H1 (cell line): ENCODE measurements around the gene MXRA7. TPM values are rescaled to one million over a fixed set of nuclear protein-coding genes. Genes with fewer than 3 reads are reported as not detected.

Experiments used
- CTCF ChIA-PET: fragments of 300-600 bp; sonication (Branson Sonifier 250); formaldehyde crosslinking; loops from one replicate; lab custom pipeline; 2021; ENCODE audit not compliant: partially characterized antibody; lab: Charles Lee
- POLR2A ChIA-PET: fragments of 300-600 bp; sonication (Branson Sonifier 250); formaldehyde crosslinking; loops from one replicate; lab custom pipeline; 2021; ENCODE audit warnings: inconsistent platforms; ENCODE audit not compliant: partially characterized antibody; lab: Charles Lee
- DNase-seq, 2 experiments: peaks; one replicate each; pipeline versions ENCODE4 v3.0.0 to v3.0.0-alpha.2; 2010 to 2022; ENCODE audit warnings: low spot score in 2 of 2, low read depth in 1 of 2, mixed read lengths in 1 of 2
- FAIRE-seq: peaks from 2 replicates; lab custom pipeline; 2011; peaks lifted over from hg19 to GRCh38; lab: Jason Lieb, UNC
- H2AFZ ChIP-seq: 2 replicates; pipeline ENCODE4 v1.8.1; 2012; ENCODE audit warnings: low read length, inconsistent platforms
- H2AK5ac ChIP-seq: 2 replicates; pipeline ENCODE4 v1.6.1; 2013; ENCODE audit warnings: low read depth, low read length
- H2BK120ac ChIP-seq: replicated peaks from 2 replicates; pipeline ENCODE3; 2013; ENCODE audit warnings: low read depth, low read length, inconsistent platforms
- H2BK12ac ChIP-seq: 2 replicates; pipeline ENCODE4 v1.6.1; 2013; ENCODE audit warnings: low read depth, low read length
- H2BK15ac ChIP-seq: 2 replicates; pipeline ENCODE4 v1.6.1; 2013; ENCODE audit warnings: low read length
- H2BK20ac ChIP-seq: 2 replicates; pipeline ENCODE4 v1.6.1; 2013; ENCODE audit warnings: low read length
- H2BK5ac ChIP-seq: 2 replicates; pipeline ENCODE4 v1.6.1; 2013; ENCODE audit warnings: low read depth, low read length
- H3K14ac ChIP-seq: 2 replicates; pipeline ENCODE4 v1.6.1; 2013; ENCODE audit warnings: inconsistent platforms; ENCODE audit not compliant: insufficient read length
- H3K18ac ChIP-seq: 2 replicates; pipeline ENCODE4 v1.6.1; 2013; ENCODE audit warnings: low read length; ENCODE audit errors: extremely low read depth
- H3K23ac ChIP-seq: 2 replicates; pipeline ENCODE4 v1.6.1; 2013; ENCODE audit warnings: inconsistent platforms; ENCODE audit not compliant: insufficient read length
- H3K23me2 ChIP-seq: 2 replicates; pipeline ENCODE4 v1.6.1; 2013; ENCODE audit warnings: low read depth, low read length
- H3K27ac ChIP-seq: 2 replicates; pipeline ENCODE4 v1.6.1; 2011; ENCODE audit warnings: low read depth, low read length, inconsistent platforms
- H3K27me3 ChIP-seq, 4 experiments: replicated peaks in 1 of 4; 1 replicate in 1 of 4; 2 replicates in 3 of 4; pipeline versions ENCODE4 v1.6.1 to v1.8.1; 2011 to 2013; ENCODE audit warnings: low read length in 3 of 4, mild to moderate bottlenecking in 3 of 4, inconsistent platforms in 2 of 4, mixed read lengths in 2 of 4, moderate library complexity in 1 of 4; ENCODE audit not compliant: control insufficient read depth in 3 of 4, insufficient read depth in 3 of 4; ENCODE audit errors: extremely low read depth in 1 of 4
- H3K36me3 ChIP-seq, 4 experiments: 2 replicates each; pipeline versions ENCODE4 v1.6.1 to v1.8.1; 2011 to 2013; ENCODE audit warnings: mild to moderate bottlenecking in 4 of 4, low read length in 3 of 4, moderate library complexity in 2 of 4, control low read depth in 1 of 4, inconsistent platforms in 1 of 4; ENCODE audit not compliant: insufficient read depth in 4 of 4, control insufficient read depth in 2 of 4
- H3K4ac ChIP-seq: replicated peaks from 2 replicates; pipeline ENCODE3; 2013; ENCODE audit warnings: low read length, low read depth, mixed read lengths, inconsistent platforms; ENCODE audit not compliant: insufficient read length
- H3K4me1 ChIP-seq, 4 experiments: replicated peaks in 1 of 4; 1 replicate in 1 of 4; 2 replicates in 3 of 4; pipeline versions ENCODE4 v1.6.1 to v1.8.1; 2011 to 2013; ENCODE audit warnings: low read length in 3 of 4, inconsistent platforms in 2 of 4, mixed read lengths in 1 of 4; ENCODE audit not compliant: insufficient read depth in 4 of 4, control insufficient read depth in 3 of 4
- H3K4me2 ChIP-seq, 2 experiments: 2 replicates each; pipeline versions ENCODE4 v1.6.1 to v1.8.1; 2011 to 2013; ENCODE audit warnings: low read depth in 2 of 2, low read length in 2 of 2, control low read depth in 1 of 2, inconsistent platforms in 1 of 2, mild to moderate bottlenecking in 1 of 2; ENCODE audit not compliant: insufficient read depth in 1 of 2
- H3K4me3 ChIP-seq, 4 experiments: fragments of 200-600, 300-600 bp in 1 of 4; sonication (generic), shearing (Covaris generic), sonication (Bioruptor Twin) in 1 of 4; 2 replicates each; pipeline versions ENCODE4 v1.5.1 to v1.8.1; 2011 to 2016; ENCODE audit warnings: low read length in 4 of 4, low read depth in 3 of 4, control low read depth in 2 of 4, inconsistent platforms in 2 of 4, mild to moderate bottlenecking in 2 of 4, mixed read lengths in 1 of 4, moderate library complexity in 1 of 4; ENCODE audit not compliant: insufficient read depth in 2 of 4; ENCODE audit errors: extremely low read depth in 1 of 4
- H3K56ac ChIP-seq: replicated peaks from 2 replicates; pipeline ENCODE3; 2013; ENCODE audit warnings: low read depth, mild to moderate bottlenecking, mixed read lengths, low read length, inconsistent platforms; ENCODE audit not compliant: insufficient read length
- H3K79me1 ChIP-seq: 2 replicates; pipeline ENCODE4 v1.6.1; 2013; ENCODE audit warnings: low read depth, low read length, control low read depth
- H3K79me2 ChIP-seq, 2 experiments: 2 replicates each; pipeline versions ENCODE4 v1.6.1 to v1.8.1; 2012 to 2013; ENCODE audit warnings: low read length in 2 of 2, mild to moderate bottlenecking in 2 of 2, inconsistent platforms in 1 of 2; ENCODE audit not compliant: insufficient read depth in 2 of 2, control insufficient read depth in 1 of 2
- H3K9ac ChIP-seq, 4 experiments: replicated peaks in 1 of 4; 1 replicate in 1 of 4; 2 replicates in 3 of 4; pipeline versions ENCODE4 v1.6.1 to v1.8.1; 2011 to 2013; ENCODE audit warnings: low read depth in 3 of 4, low read length in 3 of 4, control low read depth in 2 of 4, mild to moderate bottlenecking in 2 of 4, moderate library complexity in 2 of 4, inconsistent platforms in 1 of 4; ENCODE audit errors: extremely low read depth in 1 of 4
- H3K9me3 ChIP-seq, 2 experiments: 2 replicates each; pipeline versions ENCODE4 v1.6.1 to v1.8.1; 2012 to 2013; ENCODE audit warnings: mild to moderate bottlenecking in 2 of 2, moderate library complexity in 2 of 2, control low read depth in 1 of 2, inconsistent platforms in 1 of 2, low read depth in 1 of 2, low read length in 1 of 2, mixed read lengths in 1 of 2; ENCODE audit not compliant: insufficient read depth in 2 of 2
- H4K20me1 ChIP-seq, 2 experiments: replicated peaks in 1 of 2; 2 replicates each; pipeline versions ENCODE3 to v1.8.1; 2011 to 2013; ENCODE audit warnings: inconsistent platforms in 2 of 2, low read length in 2 of 2, mild to moderate bottlenecking in 1 of 2; ENCODE audit not compliant: insufficient read depth in 2 of 2, control insufficient read depth in 1 of 2
- H4K5ac ChIP-seq: 2 replicates; pipeline ENCODE4 v1.6.1; 2013; ENCODE audit warnings: low read length, low read depth, mixed read lengths, inconsistent platforms; ENCODE audit not compliant: insufficient read length
- H4K8ac ChIP-seq: 2 replicates; pipeline ENCODE4 v1.8.0; 2013; ENCODE audit warnings: mild to moderate bottlenecking, moderate library complexity, low read length, inconsistent platforms; ENCODE audit not compliant: insufficient read depth; ENCODE audit errors: extremely low read depth
- H4K91ac ChIP-seq: replicated peaks from 2 replicates; pipeline ENCODE3; 2013; ENCODE audit warnings: low read length, mixed read lengths, inconsistent platforms; ENCODE audit not compliant: insufficient read length
- BCL11A ChIP-seq, 2 experiments: IDR thresholded peaks; one replicate each; pipeline ENCODE4 v1.6.1; 2011; ENCODE audit warnings: low read depth in 2 of 2, low read length in 2 of 2, mild to moderate bottlenecking in 2 of 2
- CTBP2 ChIP-seq: IDR thresholded peaks from 2 replicates; pipeline ENCODE4 v1.7.0; 2011; ENCODE audit warnings: borderline replicate concordance, mild to moderate bottlenecking, moderate library complexity, mixed read lengths, low read length; ENCODE audit not compliant: insufficient read depth, insufficient read length
- EGR1 ChIP-seq: IDR thresholded peaks from 2 replicates; pipeline ENCODE4 v1.6.1; 2011; ENCODE audit warnings: low read depth, low read length, borderline replicate concordance
- FOSL1 ChIP-seq: IDR thresholded peaks from 2 replicates; pipeline ENCODE4 v1.6.1; 2011; ENCODE audit warnings: mild to moderate bottlenecking, low read depth, low read length, moderate library complexity; ENCODE audit not compliant: insufficient read depth
- GTF2F1 ChIP-seq: IDR thresholded peaks from 2 replicates; pipeline ENCODE4 v1.6.1; 2012; ENCODE audit warnings: low read depth, low read length, improper control_type of control experiment, borderline replicate concordance
- KDM1A ChIP-seq: fragments of 200-600, 300-600 bp; sonication (generic); IDR thresholded peaks from 2 replicates; pipeline ENCODE4 v1.7.1; 2016; ENCODE audit warnings: mild to moderate bottlenecking, low read length, borderline replicate concordance
- NRF1 ChIP-seq: IDR thresholded peaks from 2 replicates; pipeline ENCODE4 v1.6.1; 2011; ENCODE audit warnings: mild to moderate bottlenecking, low read depth, low read length, improper control_type of control experiment
- RBBP5 ChIP-seq: IDR thresholded peaks from 2 replicates; pipeline ENCODE4 v1.7.1; 2012; ENCODE audit warnings: low read depth, mild to moderate bottlenecking, inconsistent platforms, low read length, moderate library complexity, borderline replicate concordance
- SP1 ChIP-seq: IDR thresholded peaks from 2 replicates; pipeline ENCODE4 v1.6.1; 2011; ENCODE audit warnings: low read depth, low read length
- SRF ChIP-seq: IDR thresholded peaks from 2 replicates; pipeline ENCODE4 v1.6.1; 2011; ENCODE audit warnings: mild to moderate bottlenecking, low read depth, low read length, moderate library complexity
- TAF1 ChIP-seq: IDR thresholded peaks from 2 replicates; pipeline ENCODE4 v1.6.1; 2011; ENCODE audit warnings: mild to moderate bottlenecking, low read depth, low read length
- TAF7 ChIP-seq: optimal IDR thresholded peaks from 2 replicates; pipeline ENCODE3; 2011; ENCODE audit warnings: low read depth, mild to moderate bottlenecking, inconsistent platforms, low read length, moderate library complexity, borderline replicate concordance
- TEAD4 ChIP-seq: IDR thresholded peaks from 2 replicates; pipeline ENCODE4 v1.6.1; 2012; ENCODE audit warnings: low read depth, low read length, inconsistent platforms, mixed read lengths
- WGBS, 2 experiments: shearing (Covaris generic) in 1 of 2; methylation state at CpG; one replicate each; pipeline versions ENCODE4 v1.1.6 to v1.1.7; 2013 to 2015; ENCODE audit warnings: low lambda C conversion rate in 2 of 2, mixed read lengths in 2 of 2, inconsistent platforms in 1 of 2, low coverage in 1 of 2, missing lambda C conversion rate in 1 of 2; ENCODE audit not compliant: insufficient replicate concordance in 2 of 2, insufficient coverage in 1 of 2, insufficient read length in 1 of 2; ENCODE audit errors: extremely low coverage in 1 of 2, missing lambda C conversion rate in 1 of 2; 5-methylcytosine and 5-hydroxymethylcytosine counted together
- polyA plus RNA-seq, 7 experiments: library from polyadenylated mRNA; depleted of rRNA in 3 of 7; stranded (reverse) in 5 of 7; unstranded in 2 of 7; fragments of >200 nt in 5 of 7; fragments of 200-250 nt in 2 of 7; gene quantifications; 1 replicate in 5 of 7; 2 replicates in 1 of 7; 4 replicates in 1 of 7; pipeline versions ENCODE4 v1.2.1 to v1.2.3, GENCODE V29; 2011 to 2013; ENCODE audit warnings: missing spikeins in 2 of 7, mixed read lengths in 2 of 7
- total RNA-seq: library from RNA; stranded (reverse); fragmentation: NEBNext Ultra II Directional; extraction: Animal tissue kit (Norgen Biotek cat#: 25700); gene quantifications from 2 replicates; pipeline ENCODE4 v1.2.1, GENCODE V29; 2021

Gene MXRA7
- total and polyA plus RNA-seq, 2 of the 8 experiments (the other 6 are each of a cell fraction or from before 2014, with no cell fraction given): 17.8 to 26.6 TPM

- H3K23me2 ChIP-seq: no peaks in the 10 kb centered on the region; the same call in 1 of the 2 replicates
- no peak for DNase-seq
- H3K9me3 ChIP-seq: no peaks in the 10 kb centered on the region
- no peak overlapping the region for H2BK12ac ChIP-seq
- no peaks in the 10 kb centered on the region for H3K79me2 ChIP-seq
- no peak overlapping the region for H2BK120ac ChIP-seq
- no peaks in the 10 kb centered on the region for H3K79me1 ChIP-seq
- H3K56ac ChIP-seq: no peak overlapping the region
- H3K4ac ChIP-seq: no peak overlapping the region
- peaks cover 7 to 47% (median 31%) of the 10 kb centered on the region in 4 experiments; a peak in 7 of 8 replicates for H3K36me3 ChIP-seq
- peaks cover 0 to 4% of the 10 kb centered on the region in 2 experiments for H4K20me1 ChIP-seq
- H2BK20ac ChIP-seq: no peak overlapping the region
- H3K23ac ChIP-seq: no peak overlapping the region
- no peak overlapping the region for H3K18ac ChIP-seq
- no peaks in the 10 kb centered on the region for H3K27me3 ChIP-seq
- no peak overlapping the region for H3K4me2 ChIP-seq
- H4K8ac ChIP-seq: no peak overlapping the region
- ChIA-PET CTCF (interaction anchor here (0.9 to 10.2 kb wide), 9 partner anchors 8 to 223 kb away, joined by 3 to 155 read pairs (median 4); no protein-coding TSS in a partner anchor), POLR2A (interaction anchor here (3.2 to 3.5 kb wide), 2 partner anchors 11 to 20 kb away, joined by 15 to 19 read pairs; partner anchors contain the start of genes JMJD6, METTL23, MFSD11 and SRSF2)
- no peak overlapping the region for H4K5ac ChIP-seq
- no peak overlapping the region for H3K9ac ChIP-seq
- FAIRE-seq: no peak
- H3K14ac ChIP-seq: no peak overlapping the region
- H3K4me3 ChIP-seq: no peak overlapping the region
- no peak overlapping the region for H3K27ac ChIP-seq
- no peak overlapping the region for H2AFZ ChIP-seq
- H3K4me1 ChIP-seq: peaks cover 0 to 3% (median 2%) of the 10 kb centered on the region in 4 experiments; a peak in 4 of 7 replicates
- H4K91ac ChIP-seq: no peak overlapping the region
- H2BK15ac ChIP-seq: no peak overlapping the region
- WGBS, 2 experiments: 88% methylated on average over 13 of the region's 13 CpGs; no CpG with 5 or more reads in 1 of the 2 experiments
- H2AK5ac ChIP-seq: no peak overlapping the region
- H2BK5ac ChIP-seq: no peak overlapping the region
- no peak for TF ChIP-seq TEAD4
- no peak for TF ChIP-seq RBBP5
- TF ChIP-seq SP1: no peak
- TF ChIP-seq EGR1: no peak
- TF ChIP-seq TAF1: no peak
- no peak for TF ChIP-seq KDM1A
- TF ChIP-seq NRF1: no peak
- TF ChIP-seq CTBP2: no peak
- TF ChIP-seq GTF2F1: no peak
- TF ChIP-seq TAF7: no peak
- TF ChIP-seq BCL11A (IDR thresholded peaks at IDR 0.05; ENCODE audit: low read depth in 2 of 2, low read length in 2 of 2): no peak
- no peak for TF ChIP-seq FOSL1
- TF ChIP-seq SRF: no peak
Measured at GRCh38 chr17:76716146-76716838, 5.5 kb upstream of the MXRA7 start.
